Thyroid gland (tissue), 4 donors: ENCODE results near the gene PIK3R5.

Source experiments
- CTCF ChIP-seq, 6 experiments: fragments of 200-600 bp in 3 of 6; fragments of 450-650 bp in 3 of 6; sonication (generic) in 3 of 6; IDR thresholded peaks; one replicate each; pipeline ENCODE4 v1.5.1; 2016 to 2019; ENCODE audit warnings: antibody characterized with exemption in 6 of 6, mild to moderate bottlenecking in 2 of 6, inconsistent platforms in 1 of 6, moderate library complexity in 1 of 6
- POLR2A ChIP-seq, 2 donors: fragments of 450-650 bp; IDR thresholded peaks; one replicate each; pipeline ENCODE4 v1.6.1; 2017; ENCODE audit warnings: antibody characterized with exemption in 2 of 2, mild to moderate bottlenecking in 2 of 2, moderate library complexity in 1 of 2

DNA sequence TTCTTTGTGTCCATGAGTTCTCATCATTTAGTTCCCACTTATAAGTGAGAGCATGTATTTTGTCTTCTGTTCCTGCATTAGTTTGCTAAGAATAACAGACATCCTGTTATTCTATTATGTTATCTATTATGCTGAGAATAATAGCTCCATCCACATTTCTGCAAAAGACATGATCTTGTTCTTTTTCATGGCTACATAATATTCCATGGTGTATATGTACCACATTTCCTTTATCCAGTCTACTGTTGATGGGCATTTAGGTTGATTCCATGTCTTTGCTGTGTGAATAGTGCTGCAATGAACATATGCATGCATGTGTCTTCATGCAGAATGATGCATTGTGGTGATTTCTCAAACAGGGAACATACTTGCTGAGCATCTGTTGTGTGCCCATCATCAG is 21.4 kb downstream of the PIK3R5 start:
- TF ChIP-seq CTCF (IDR thresholded peaks at IDR 0.05): no peak
- TF ChIP-seq POLR2A (IDR thresholded peaks at IDR 0.05): no peak
